ENCODE data around the gene MME.
"Not testable (repeated sequence)": the region's sequence is repeated elsewhere in the genome, so short reads cannot be mapped to it uniquely, and the experiment has no call there.

The MME gene

DNA sequence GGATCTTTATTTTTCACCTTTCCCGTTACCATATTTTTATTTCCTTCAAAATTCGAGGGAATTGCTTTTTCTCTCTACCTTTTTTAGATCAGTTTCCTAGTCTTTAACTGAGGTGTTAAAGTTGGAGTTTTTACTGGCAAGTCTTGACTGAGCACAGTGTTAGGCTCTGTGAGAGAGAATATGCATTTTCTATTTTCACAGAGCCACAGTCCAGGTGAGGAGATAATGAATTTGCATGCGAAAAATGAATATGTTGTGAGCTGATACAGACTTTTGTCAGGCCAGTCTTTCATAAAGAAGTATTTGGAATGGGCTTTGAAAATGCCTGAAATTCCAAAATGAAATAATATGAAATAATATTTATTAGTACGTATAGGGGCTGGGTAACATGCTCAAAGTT is 31.9 kb downstream of the MME start:
- H3K9me3 ChIP-seq (ENCODE audit: control insufficient read depth, insufficient read depth, low read length): peaks cover 5% of the 10 kb centered on the region; the same call in 1 of the 2 replicates
- H3K27ac ChIP-seq (ENCODE audit: low read depth, low read length): peak overlapping the region; percentile 99
- no peaks in the 10 kb centered on the region for H3K27me3 ChIP-seq (ENCODE audit: control insufficient read depth, low read length)
- TF ChIP-seq CTCF (IDR thresholded peaks at IDR 0.05; ENCODE audit: low read depth, low read length, poor library complexity, severe bottlenecking): no peak
- TF ChIP-seq EZH2phosphoT487 (IDR thresholded peaks at IDR 0.05; ENCODE audit: borderline replicate concordance, low read length): no peak
- H3K9me2 ChIP-seq (replicated peaks; ENCODE audit: control insufficient read depth, low read length): no peaks in the 10 kb centered on the region
- peaks cover 78% of the 10 kb centered on the region for H3K36me3 ChIP-seq (ENCODE audit: control insufficient read depth, low read length)
- H4K20me1 ChIP-seq (ENCODE audit: control insufficient read depth, insufficient read depth, low read depth, low read length): no peaks in the 10 kb centered on the region
- peaks cover 67% of the 10 kb centered on the region for H3K79me2 ChIP-seq (ENCODE audit: control insufficient read depth, low read length)
- peak overlapping the region; percentile 62 for H3K4me3 ChIP-seq (ENCODE audit: low read length)
- peaks cover 60% of the 10 kb centered on the region for H3F3A ChIP-seq (ENCODE audit: control insufficient read depth, insufficient read depth)
- H3K4me1 ChIP-seq (ENCODE audit: control insufficient read depth, low read length): peaks cover 100% of the 10 kb centered on the region
- H3K4me2 ChIP-seq (ENCODE audit: low read length): peak overlapping the region; percentile 97

GRCh38 chr3:155112661-155113389 is 32.7 kb downstream of the MME start:
- H3K27ac ChIP-seq (ENCODE audit: low read depth, low read length): peak overlapping the region; percentile 99
- no peaks in the 10 kb centered on the region for H3K27me3 ChIP-seq (ENCODE audit: control insufficient read depth, low read length)
- peak overlapping the region; percentile 97 for H3K4me2 ChIP-seq (ENCODE audit: low read length)
- H3K79me2 ChIP-seq (ENCODE audit: control insufficient read depth, low read length): peaks cover 64% of the 10 kb centered on the region
- peaks cover 100% of the 10 kb centered on the region for H3K4me1 ChIP-seq (ENCODE audit: control insufficient read depth, low read length)
- peak overlapping the region; percentile 62 for H3K4me3 ChIP-seq (ENCODE audit: low read length)
- H3K9me3 ChIP-seq (ENCODE audit: control insufficient read depth, insufficient read depth, low read length): peaks cover under 1% of the 10 kb centered on the region; the same call in 1 of the 2 replicates
- H3F3A ChIP-seq (ENCODE audit: control insufficient read depth, insufficient read depth): peaks cover 59% of the 10 kb centered on the region
- H3K9me2 ChIP-seq (replicated peaks; ENCODE audit: control insufficient read depth, low read length): no peaks in the 10 kb centered on the region
- H3K36me3 ChIP-seq (ENCODE audit: control insufficient read depth, low read length): peaks cover 78% of the 10 kb centered on the region
- no peaks in the 10 kb centered on the region for H4K20me1 ChIP-seq (ENCODE audit: control insufficient read depth, insufficient read depth, low read depth, low read length)
- no peak for TF ChIP-seq CTCF (IDR thresholded peaks at IDR 0.05; ENCODE audit: low read depth, low read length, poor library complexity, severe bottlenecking)
- TF ChIP-seq EZH2phosphoT487 (IDR thresholded peaks at IDR 0.05; ENCODE audit: borderline replicate concordance, low read length): no peak

- H3F3A ChIP-seq (ENCODE audit: control insufficient read depth, insufficient read depth): peaks cover 10% of the 10 kb centered on the region; the same call in 1 of the 2 replicates
- H3K4me3 ChIP-seq (ENCODE audit: low read length); H3K27ac ChIP-seq (ENCODE audit: low read depth, low read length); H4K20me1 ChIP-seq (ENCODE audit: control insufficient read depth, insufficient read depth, low read depth, low read length); H3K9me2 ChIP-seq (replicated peaks; ENCODE audit: control insufficient read depth, low read length); H3K27me3 ChIP-seq (ENCODE audit: control insufficient read depth, low read length); H3K4me2 ChIP-seq (ENCODE audit: low read length); H3K9me3 ChIP-seq (ENCODE audit: control insufficient read depth, insufficient read depth, low read length): not testable (repeated sequence)
- H3K79me2 ChIP-seq (ENCODE audit: control insufficient read depth, low read length): peaks cover 35% of the 10 kb centered on the region
- H3K36me3 ChIP-seq (ENCODE audit: control insufficient read depth, low read length): peaks cover 44% of the 10 kb centered on the region
- H3K4me1 ChIP-seq (ENCODE audit: control insufficient read depth, low read length): peaks cover 45% of the 10 kb centered on the region
These were observed 44.6 kb downstream of the MME start for GRCh38 chr3:155124745-155125144.

- Histone ChIP-seq H3K4me1 (ENCODE audit: control insufficient read depth, low read length) (peaks cover 65% of the 10 kb centered on the region), H3K27ac (ENCODE audit: low read depth, low read length) (peak overlapping the region; percentile 59), H3K9me3 (ENCODE audit: control insufficient read depth, insufficient read depth, low read length) (no peaks in the 10 kb centered on the region), H3K36me3 (ENCODE audit: control insufficient read depth, low read length) (peaks cover 84% of the 10 kb centered on the region), H3K9me2 (replicated peaks; ENCODE audit: control insufficient read depth, low read length) (no peaks in the 10 kb centered on the region), H3K79me2 (ENCODE audit: control insufficient read depth, low read length) (peaks cover 72% of the 10 kb centered on the region), H4K20me1 (ENCODE audit: control insufficient read depth, insufficient read depth, low read depth, low read length) (no peaks in the 10 kb centered on the region), H3K27me3 (ENCODE audit: control insufficient read depth, low read length) (no peaks in the 10 kb centered on the region), H3K4me3 (ENCODE audit: low read length) (peak overlapping the region; percentile 50), H3K4me2 (ENCODE audit: low read length) (peak overlapping the region; percentile 62), H3F3A (ENCODE audit: control insufficient read depth, insufficient read depth) (peaks cover 10% of the 10 kb centered on the region; the same call in 1 of the 2 replicates)
- no peak for TF ChIP-seq CTCF (IDR thresholded peaks at IDR 0.05; ENCODE audit: low read depth, low read length, poor library complexity, severe bottlenecking)
- no peak for TF ChIP-seq EZH2phosphoT487 (IDR thresholded peaks at IDR 0.05; ENCODE audit: borderline replicate concordance, low read length)
These were observed 49.3 kb downstream of the MME start for GRCh38 chr3:155129396-155129795.

Data from DOHH2 (cell line).